GM19463 (cell line): Measurements from ENCODE around the gene PKD2.
"Not testable (repeated sequence)": the region's sequence is repeated elsewhere in the genome, so short reads cannot be mapped to it uniquely, and the experiment has no call there.

Experiments used
- ATAC-seq: cut with Tn5 transposase; IDR thresholded peaks from one replicate; pipeline ENCODE4 v1.9.1; 2021; ENCODE audit warnings: mild to moderate bottlenecking, moderate library complexity; ENCODE audit not compliant: unreplicated experiment

PKD2 gene

GRCh38 chr4:87985887-87986200 is 21.6 kb upstream of the PKD2 start:
- ATAC-seq = no peak

- no peak for ATAC-seq
Measured at GRCh38 chr4:87986508-87986907, 20.9 kb upstream of the PKD2 start.

GRCh38 chr4:87989765-87990164 is 17.7 kb upstream of the PKD2 start:
- no peak for ATAC-seq

- no peak for ATAC-seq
Measured at GRCh38 chr4:87995435-87995834, 12.0 kb upstream of the PKD2 start.

- ATAC-seq = not testable (repeated sequence)
Measured at GRCh38 chr4:87999191-87999691, 8.2 kb upstream of the PKD2 start.

- ATAC-seq = no peak
Measured at GRCh38 chr4:88001871-88002270, 5.6 kb upstream of the PKD2 start.

GRCh38 chr4:88002786-88003185 is 4.6 kb upstream of the PKD2 start:
- no peak for ATAC-seq

- ATAC-seq = no peak
Measured at GRCh38 chr4:88003261-88003660, 4.2 kb upstream of the PKD2 start.

- ATAC-seq = no peak
Measured at GRCh38 chr4:88005076-88005475, 2.4 kb upstream of the PKD2 start.

- no peak for ATAC-seq
Measured at GRCh38 chr4:88005946-88006345, 1.5 kb upstream of the PKD2 start.

GRCh38 chr4:88006956-88007303 is 505 bp upstream of the PKD2 start:
- no peak for ATAC-seq

GRCh38 chr4:88008122-88008742 is 797 bp downstream of the PKD2 start:
- peak; percentile 30 for ATAC-seq

- ATAC-seq = no peak
Measured at GRCh38 chr4:88008743-88009171, 1.3 kb downstream of the PKD2 start.

GRCh38 chr4:88009871-88010270 is 2.4 kb downstream of the PKD2 start:
- no peak for ATAC-seq

GRCh38 chr4:88010966-88011365 is 3.5 kb downstream of the PKD2 start:
- no peak for ATAC-seq

GRCh38 chr4:88012647-88013046 is 5.2 kb downstream of the PKD2 start:
- peak; percentile 39 for ATAC-seq

- ATAC-seq = no peak
Measured at GRCh38 chr4:88014386-88014905, 7.0 kb downstream of the PKD2 start.

GRCh38 chr4:88015659-88016295 is 8.3 kb downstream of the PKD2 start:
- no peak for ATAC-seq

- ATAC-seq = no peak
Measured at GRCh38 chr4:88017516-88018297, 10.3 kb downstream of the PKD2 start.

GRCh38 chr4:88018466-88018865 is 11.0 kb downstream of the PKD2 start:
- no peak for ATAC-seq

GRCh38 chr4:88021824-88022223 is 14.4 kb downstream of the PKD2 start:
- ATAC-seq = no peak

GRCh38 chr4:88022289-88022688 is 14.9 kb downstream of the PKD2 start:
- no peak for ATAC-seq
